ENCODE results near the gene GBX2.

GRCh38 chr2:236200378-236200777 lies 32.2 kb upstream of the GBX2 start:
- no peak for TF ChIP-seq CTCF (IDR thresholded peaks at IDR 0.05)
- no peak for TF ChIP-seq POLR2A (IDR thresholded peaks at IDR 0.05)
